Sigmoid colon (tissue), 4 donors: ENCODE data around the gene XPR1.

ENCODE experiments used
- CTCF ChIP-seq, 4 experiments: fragments of 450-650 bp in 3 of 4; fragments of 200-600 bp in 1 of 4; IDR thresholded peaks; one replicate each; pipeline ENCODE4 v1.5.1; 2016 to 2019; ENCODE audit warnings: antibody characterized with exemption in 4 of 4, mild to moderate bottlenecking in 3 of 4, moderate library complexity in 2 of 4
- EP300 ChIP-seq, 4 donors: sonication (generic); formaldehyde crosslinking; IDR thresholded peaks; one replicate each; pipeline ENCODE4 v1.6.1; 2017; ENCODE audit warnings: antibody characterized with exemption in 4 of 4
- POLR2A ChIP-seq, 2 donors: fragments of 450-650 bp; IDR thresholded peaks; one replicate each; pipeline ENCODE4 v1.6.1; 2016; ENCODE audit warnings: antibody characterized with exemption in 2 of 2, mild to moderate bottlenecking in 2 of 2, moderate library complexity in 2 of 2

DNA sequence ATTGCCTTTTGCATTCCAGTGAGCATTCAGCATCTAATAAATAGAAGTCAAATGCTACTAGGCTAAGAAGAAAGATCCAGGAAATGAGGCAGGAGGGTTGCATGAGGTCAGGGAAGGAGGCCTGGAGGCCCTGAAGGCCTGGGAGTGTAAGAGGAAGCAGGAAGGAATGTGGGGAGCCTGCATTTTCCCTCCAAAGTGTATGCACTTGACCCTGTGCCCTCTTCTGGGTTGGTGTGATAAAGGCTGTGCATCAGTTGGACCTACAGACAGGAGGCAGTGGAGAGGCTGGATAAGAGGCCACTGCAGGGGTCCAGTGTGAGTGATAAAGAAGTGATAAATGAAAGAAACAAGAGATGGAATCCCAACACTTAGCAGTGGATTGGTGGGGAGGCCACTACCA lies 301.3 kb downstream of the XPR1 start:
- TF ChIP-seq CTCF (IDR thresholded peaks at IDR 0.05) (no peak), POLR2A (IDR thresholded peaks at IDR 0.05) (no peak), EP300 (IDR thresholded peaks at IDR 0.05) (no peak)
